A549 (cell line): Measurements from ENCODE around the gene SPATS2. TPM values are rescaled to one million over a fixed set of nuclear protein-coding genes. Genes with fewer than 3 reads are reported as not detected.

Experiments used
- ATAC-seq, 2 experiments: fragments of 200-7000 bp in 1 of 2; fragments of >200 bp in 1 of 2; cut with Nextera tagmentation in 1 of 2; cut with Tn5 transposase in 1 of 2; 3 replicates each; pipeline versions ENCODE4 v1.8.0 to v1.9.1; 2018 to 2020; ENCODE audit warnings: mild to moderate bottlenecking in 1 of 2, moderate library complexity in 1 of 2
- CTCF ChIA-PET: fragments of 300-600 bp; sonication (Branson Sonifier 250); formaldehyde crosslinking; extraction: SDS; loops from one replicate; lab custom pipeline; 2021; ENCODE audit warnings: antibody characterized with exemption, inconsistent platforms; lab: Yijun Ruan, JAX
- POLR2A ChIA-PET: fragments of 350-600 bp; formaldehyde crosslinking; extraction: SDS; loops from one replicate; lab custom pipeline; 2021; ENCODE audit warnings: antibody characterized with exemption, inconsistent platforms; lab: Yijun Ruan, JAX
- DNase-seq, 2 experiments: peaks; one replicate each; pipeline versions ENCODE4 v3.0.0 to v3.0.0-alpha.2; 2011 to 2016; ENCODE audit warnings: low read depth in 1 of 2, low spot score in 1 of 2
- FAIRE-seq: peaks from 2 replicates; lab custom pipeline; 2011; peaks lifted over from hg19 to GRCh38; lab: Jason Lieb, UNC
- H3K27ac ChIP-seq, 2 experiments: fragments of >200 bp; sonication (Bioruptor Twin); formaldehyde crosslinking; 3 replicates each; pipeline ENCODE4 v1.5.1; 2016 to 2017
- H3K4me1 ChIP-seq: fragments of >200 bp; sonication (Bioruptor Twin); formaldehyde crosslinking; 3 replicates; pipeline ENCODE4 v1.6.1; 2016
- H3K4me2 ChIP-seq: fragments of >200 bp; sonication (Bioruptor Twin); formaldehyde crosslinking; 3 replicates; pipeline ENCODE4 v1.6.1; 2016
- H3K4me3 ChIP-seq: fragments of >200 bp; sonication (Bioruptor Twin); formaldehyde crosslinking; 3 replicates; pipeline ENCODE4 v1.5.1; 2016
- H3K9me3 ChIP-seq: fragments of >200 bp; sonication (Bioruptor Twin); formaldehyde crosslinking; 3 replicates; pipeline ENCODE4 v1.6.1; 2016
- BHLHE40 ChIP-seq: IDR thresholded peaks from 2 replicates; pipeline ENCODE4 v1.6.1; 2012; ENCODE audit warnings: low read depth, low read length, inconsistent platforms
- CEBPB ChIP-seq, 2 experiments: fragments of >200 bp in 1 of 2; sonication (Bioruptor Twin) in 1 of 2; formaldehyde crosslinking in 1 of 2; IDR thresholded peaks; 2 replicates each; pipeline ENCODE4 v1.6.1; 2012 to 2016
- CHD2 ChIP-seq: fragments of 150-350 bp; IDR thresholded peaks from 2 replicates; pipeline ENCODE4 v1.6.1; 2014; ENCODE audit warnings: low read length; ENCODE audit not compliant: partially characterized antibody
- CHD4 ChIP-seq: fragments of 200-600 bp; sonication (generic); IDR thresholded peaks from 2 replicates; pipeline ENCODE4 v1.6.1; 2016; ENCODE audit warnings: antibody characterized with exemption, mild to moderate bottlenecking, borderline replicate concordance
- EHF ChIP-seq: fragments of 250-450 bp; sonication (Bioruptor Pico); IDR thresholded peaks from 2 replicates; pipeline ENCODE4 v1.5.0; 2020; ENCODE audit warnings: mild to moderate bottlenecking
- ELK1 ChIP-seq: fragments of 150-350 bp; IDR thresholded peaks from 2 replicates; pipeline ENCODE4 v1.6.1; 2014; ENCODE audit warnings: low read depth, mild to moderate bottlenecking, low read length
- EP300 ChIP-seq, 2 experiments: fragments of >200 bp; sonication (Bioruptor Twin); formaldehyde crosslinking; IDR thresholded peaks; 2 replicates in 1 of 2; 3 replicates in 1 of 2; pipeline ENCODE4 v1.6.1; 2016 to 2017
- FOSB ChIP-seq: fragments of 250-450 bp; sonication (Bioruptor Pico); IDR thresholded peaks from 2 replicates; pipeline ENCODE4 v1.5.0; 2020; ENCODE audit warnings: mild to moderate bottlenecking, moderate library complexity
- FOSL2 ChIP-seq, 2 experiments: fragments of 450-650 bp in 1 of 2; fragments of >200 bp in 1 of 2; sonication (Bioruptor Twin) in 1 of 2; formaldehyde crosslinking; IDR thresholded peaks; 2 replicates each; pipeline versions ENCODE4 v1.5.0 to v1.6.1; 2016 to 2020; ENCODE audit warnings: mild to moderate bottlenecking in 1 of 2, moderate library complexity in 1 of 2
- FOXS1 ChIP-seq: fragments of 250-450 bp; sonication (Bioruptor Pico); IDR thresholded peaks from 2 replicates; pipeline ENCODE4 v1.5.0; 2020; ENCODE audit warnings: mild to moderate bottlenecking, moderate library complexity
- GATA3 ChIP-seq: IDR thresholded peaks from 2 replicates; pipeline ENCODE4 v1.6.1; 2012; ENCODE audit warnings: borderline replicate concordance
- HDAC2 ChIP-seq: fragments of 200-600 bp; sonication (generic); IDR thresholded peaks from 2 replicates; pipeline ENCODE4 v1.6.1; 2016
- HES2 ChIP-seq: fragments of >200 bp; sonication (Bioruptor Twin); formaldehyde crosslinking; IDR thresholded peaks from 2 replicates; pipeline ENCODE4 v1.6.1; 2016
- HOXA7 ChIP-seq: fragments of 250-450 bp; sonication (Bioruptor Pico); IDR thresholded peaks from 2 replicates; pipeline ENCODE4 v1.5.0; 2020; ENCODE audit warnings: mild to moderate bottlenecking, moderate library complexity
- JUN ChIP-seq, 2 experiments: fragments of >200 bp; sonication (Bioruptor Twin); formaldehyde crosslinking; IDR thresholded peaks; 2 replicates in 1 of 2; 3 replicates in 1 of 2; pipeline ENCODE4 v1.6.1; 2016 to 2017
- JUNB ChIP-seq: fragments of >200 bp; sonication (Bioruptor Twin); formaldehyde crosslinking; IDR thresholded peaks from 2 replicates; pipeline ENCODE4 v1.6.1; 2016
- KDM1A ChIP-seq: fragments of 200-600 bp; sonication (generic); IDR thresholded peaks from 2 replicates; pipeline ENCODE4 v1.6.1; 2016; ENCODE audit warnings: low read depth, mild to moderate bottlenecking
- KDM5A ChIP-seq: fragments of 200-600 bp; sonication (generic); IDR thresholded peaks from 2 replicates; pipeline ENCODE4 v1.6.1; 2016; ENCODE audit warnings: antibody characterized with exemption, mild to moderate bottlenecking
- MAX ChIP-seq: IDR thresholded peaks from 2 replicates; pipeline ENCODE4 v1.6.1; 2012
- MYC ChIP-seq: IDR thresholded peaks from 2 replicates; pipeline ENCODE4 v1.6.1; 2012; ENCODE audit warnings: mild to moderate bottlenecking, inconsistent platforms, low read length, improper control_type of control experiment, borderline replicate concordance
- NFE2L2 ChIP-seq: fragments of 150-350 bp; conservative IDR thresholded peaks from 2 replicates; pipeline ENCODE4 v1.6.1; 2014; ENCODE audit warnings: low read length
- NPAS2 ChIP-seq: fragments of 250-450 bp; sonication (Bioruptor Pico); IDR thresholded peaks from 2 replicates; pipeline ENCODE4 v1.8.0; 2022; ENCODE audit warnings: mild to moderate bottlenecking, moderate library complexity, borderline replicate concordance
- PHF8 ChIP-seq: fragments of 200-600 bp; sonication (generic); IDR thresholded peaks from 2 replicates; pipeline ENCODE4 v1.6.1; 2016; ENCODE audit warnings: low read depth, mild to moderate bottlenecking, antibody characterized with exemption, moderate library complexity, borderline replicate concordance
- POLR2A ChIP-seq: IDR thresholded peaks from 2 replicates; pipeline ENCODE4 v1.6.1; 2012; ENCODE audit warnings: mild to moderate bottlenecking, low read length
- RARB ChIP-seq: fragments of 250-450 bp; sonication (Bioruptor Pico); IDR thresholded peaks from 2 replicates; pipeline ENCODE4 v1.8.0; 2021; ENCODE audit warnings: mild to moderate bottlenecking, moderate library complexity
- RNF2 ChIP-seq: fragments of 200-600 bp; sonication (generic); IDR thresholded peaks from 2 replicates; pipeline ENCODE4 v1.6.1; 2016; ENCODE audit warnings: low read depth, mild to moderate bottlenecking, antibody characterized with exemption, moderate library complexity, borderline replicate concordance
- SMC3 ChIP-seq: fragments of >200 bp; sonication (Bioruptor Twin); formaldehyde crosslinking; IDR thresholded peaks from 3 replicates; pipeline ENCODE4 v1.6.1; 2018; ENCODE audit warnings: inconsistent platforms
- TFCP2L1 ChIP-seq: fragments of 250-450 bp; sonication (Bioruptor Pico); IDR thresholded peaks from 2 replicates; pipeline ENCODE4 v1.5.0; 2021; ENCODE audit warnings: mild to moderate bottlenecking
- TP53 ChIP-seq: fragments of 250-450 bp; sonication (Bioruptor Pico); IDR thresholded peaks from 2 replicates; pipeline ENCODE4 v1.5.0; 2021; ENCODE audit warnings: mild to moderate bottlenecking, moderate library complexity
- USF2 ChIP-seq: fragments of 450-650 bp; IDR thresholded peaks from 2 replicates; pipeline ENCODE4 v1.6.1; 2014; ENCODE audit warnings: antibody characterized with exemption
- ZNF302 ChIP-seq: fragments of 250-450 bp; sonication (Bioruptor Pico); IDR thresholded peaks from 2 replicates; pipeline ENCODE4 v1.9.0; 2021; ENCODE audit warnings: inconsistent platforms, mild to moderate bottlenecking, moderate library complexity
- ZSCAN20 ChIP-seq: fragments of 250-450 bp; sonication (Bioruptor Pico); IDR thresholded peaks from 2 replicates; pipeline ENCODE4 v1.8.0; 2022; ENCODE audit warnings: mild to moderate bottlenecking, moderate library complexity
- WGBS: methylation state at CpG from one replicate; pipeline ENCODE4 v1.1.6; 2017; ENCODE audit errors: missing lambda C conversion rate; 5-methylcytosine and 5-hydroxymethylcytosine counted together
- polyA plus RNA-seq, 4 experiments: library from polyadenylated mRNA; depleted of rRNA in 3 of 4; stranded (reverse); fragments of >200 nt; fragmentation: RNase III in 1 of 4; extraction: RNeasy Plus Mini Kit Qiagen cat#74134 plus additional on column Dnase treatment in 1 of 4; gene quantifications; 2 replicates in 3 of 4; 3 replicates in 1 of 4; pipeline ENCODE4 v1.2.3, GENCODE V29; 2011 to 2017

SPATS2 gene
- polyA plus RNA-seq, 2 of the 4 experiments (the other 2 are of a cell fraction), result 37.7 to 154 TPM

GRCh38 chr12:49442915-49443314 lies 75.7 kb downstream of the SPATS2 start:
- FAIRE-seq, result no peak
- ChIA-PET POLR2A (interaction anchor here (1.6 kb wide), 1 partner anchor 76 kb away, joined by 4 read pairs; no protein-coding TSS in a partner anchor), CTCF (interaction anchor here (0.6 to 2.8 kb wide), 9 partner anchors 12 to 137 kb away, joined by 3 to 13 read pairs (median 4); no protein-coding TSS in a partner anchor)
- no peak overlapping the region for H3K27ac ChIP-seq
- no peak overlapping the region for H3K4me3 ChIP-seq
- WGBS, result 65% methylated on average over 1 of the region's 1 CpG
- DNase-seq, result no peak
- H3K4me2 ChIP-seq, result no peak overlapping the region
- H3K4me1 ChIP-seq, result peaks cover 21% of the 10 kb centered on the region
- ATAC-seq, result no peak
- TF ChIP-seq GATA3 (no peak), CEBPB (IDR thresholded peaks at IDR 0.05) (no peak), NFE2L2 (no peak), ZNF302 (CRISPR knock-in tag) (no peak), HES2 (no peak), RARB (no peak), CHD4 (no peak), JUN (IDR thresholded peaks at IDR 0.05) (no peak), KDM5A (no peak), JUNB (no peak), MYC (no peak), BHLHE40 (no peak), EP300 (IDR thresholded peaks at IDR 0.05) (no peak), POLR2A (no peak), SMC3 (no peak), FOSB (no peak), USF2 (no peak), ZSCAN20 (CRISPR knock-in tag) (no peak)
- 0 out of 3 replicates have a peak, but pooled peaks cover 3% of the 10 kb centered on the region for H3K9me3 ChIP-seq

GRCh38 chr12:49446571-49446970 lies 79.3 kb downstream of the SPATS2 start:
- POLR2A ChIA-PET, result no interaction called here
- WGBS, result 93% methylated on average over 4 of the region's 4 CpGs
- Histone ChIP-seq H3K9me3 (0 out of 3 replicates have a peak, but pooled peaks cover 3% of the 10 kb centered on the region), H3K4me1 (no peaks in the 10 kb centered on the region), H3K4me2 (no peak overlapping the region), H3K27ac (no peak overlapping the region), H3K4me3 (no peak overlapping the region)
- DNase-seq, result no peak
- CTCF ChIA-PET, result interaction anchor here (1.4 kb wide), 1 partner anchor 105 kb away, joined by 4 read pairs; no protein-coding TSS in a partner anchor
- ATAC-seq, result no peak
- no peak for FAIRE-seq
- TF ChIP-seq TP53 (CRISPR knock-in tag) (no peak), MAX (no peak), HDAC2 (no peak), FOXS1 (CRISPR knock-in tag) (no peak), HES2 (no peak), ELK1 (no peak), TFCP2L1 (no peak), NPAS2 (CRISPR knock-in tag) (no peak)

GRCh38 chr12:49448858-49449257 lies 81.6 kb downstream of the SPATS2 start:
- H3K4me3 ChIP-seq, result no peak overlapping the region
- H3K4me1 ChIP-seq, result no peaks in the 10 kb centered on the region
- no peak for DNase-seq
- WGBS, result 87% methylated on average over 3 of the region's 3 CpGs
- no peak overlapping the region for H3K27ac ChIP-seq
- H3K4me2 ChIP-seq, result no peak overlapping the region
- ATAC-seq, result no peak
- CTCF ChIA-PET, result no interaction called here
- 0 out of 3 replicates have a peak, but pooled peaks cover 3% of the 10 kb centered on the region for H3K9me3 ChIP-seq
- FAIRE-seq, result no peak
- POLR2A ChIA-PET, result no interaction called here
- TF ChIP-seq JUN (IDR thresholded peaks at IDR 0.05) (no peak), CHD2 (no peak), RNF2 (no peak), USF2 (no peak), PHF8 (no peak), HOXA7 (CRISPR knock-in tag) (no peak), CHD4 (no peak), MAX (no peak), KDM1A (no peak), FOSL2 (IDR thresholded peaks at IDR 0.05) (no peak), FOSL2 (CRISPR knock-in tag; IDR thresholded peaks at IDR 0.05) (no peak), EHF (CRISPR knock-in tag) (no peak), NFE2L2 (no peak), HES2 (no peak), JUNB (no peak)
